ENCODE data around the gene GRB10.

The GRB10 gene

DNA sequence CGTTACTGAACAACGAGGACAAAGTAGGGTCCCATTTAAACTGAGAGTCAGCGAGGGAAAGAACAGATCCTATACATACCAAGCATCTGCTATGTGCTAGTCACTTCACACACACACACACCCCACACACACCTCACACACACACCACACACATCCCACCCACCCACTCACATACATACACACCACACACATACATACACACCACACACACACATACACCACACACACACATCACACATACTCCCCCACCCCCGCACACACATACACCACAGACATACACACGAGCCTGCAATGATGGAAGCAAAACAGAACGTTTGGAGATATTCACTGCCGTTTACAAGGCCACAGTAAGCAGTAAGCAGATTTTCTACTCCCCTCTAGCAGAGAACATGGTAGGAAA lies 607 bp upstream of the GRB10 start:
- H2AFZ ChIP-seq (ENCODE audit: low read depth) = no peak overlapping the region
- no peak overlapping the region for H3K27ac ChIP-seq
- H3K4me3 ChIP-seq (IDR thresholded peaks at IDR 0.05; ENCODE audit: insufficient read depth, low read depth, low read length) = no peak overlapping the region
- H4K20me1 ChIP-seq (ENCODE audit: insufficient read depth) = 0 out of 2 replicates have a peak, but pooled peaks cover 4% of the 10 kb centered on the region
- no peaks in the 10 kb centered on the region for H3K27me3 ChIP-seq (ENCODE audit: insufficient read depth, low read depth)
- H3K4me2 ChIP-seq = no peak overlapping the region
- H3K9ac ChIP-seq = no peak overlapping the region
- H3K36me3 ChIP-seq (ENCODE audit: insufficient read depth) = no peaks in the 10 kb centered on the region
- H3K4me1 ChIP-seq (ENCODE audit: low read depth, poor library complexity, severe bottlenecking) = no peaks in the 10 kb centered on the region
- peaks cover 1% of the 10 kb centered on the region; the same call in 1 of the 2 replicates for H3K79me2 ChIP-seq (ENCODE audit: insufficient read depth, low read depth)
- TF ChIP-seq, protein P1, sequence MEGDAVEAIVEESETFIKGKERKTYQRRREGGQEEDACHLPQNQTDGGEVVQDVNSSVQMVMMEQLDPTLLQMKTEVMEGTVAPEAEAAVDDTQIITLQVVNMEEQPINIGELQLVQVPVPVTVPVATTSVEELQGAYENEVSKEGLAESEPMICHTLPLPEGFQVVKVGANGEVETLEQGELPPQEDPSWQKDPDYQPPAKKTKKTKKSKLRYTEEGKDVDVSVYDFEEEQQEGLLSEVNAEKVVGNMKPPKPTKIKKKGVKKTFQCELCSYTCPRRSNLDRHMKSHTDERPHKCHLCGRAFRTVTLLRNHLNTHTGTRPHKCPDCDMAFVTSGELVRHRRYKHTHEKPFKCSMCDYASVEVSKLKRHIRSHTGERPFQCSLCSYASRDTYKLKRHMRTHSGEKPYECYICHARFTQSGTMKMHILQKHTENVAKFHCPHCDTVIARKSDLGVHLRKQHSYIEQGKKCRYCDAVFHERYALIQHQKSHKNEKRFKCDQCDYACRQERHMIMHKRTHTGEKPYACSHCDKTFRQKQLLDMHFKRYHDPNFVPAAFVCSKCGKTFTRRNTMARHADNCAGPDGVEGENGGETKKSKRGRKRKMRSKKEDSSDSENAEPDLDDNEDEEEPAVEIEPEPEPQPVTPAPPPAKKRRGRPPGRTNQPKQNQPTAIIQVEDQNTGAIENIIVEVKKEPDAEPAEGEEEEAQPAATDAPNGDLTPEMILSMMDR (conservative IDR thresholded peaks at IDR 0.05; ENCODE audit: low read depth, low read length) = no peak

DNA sequence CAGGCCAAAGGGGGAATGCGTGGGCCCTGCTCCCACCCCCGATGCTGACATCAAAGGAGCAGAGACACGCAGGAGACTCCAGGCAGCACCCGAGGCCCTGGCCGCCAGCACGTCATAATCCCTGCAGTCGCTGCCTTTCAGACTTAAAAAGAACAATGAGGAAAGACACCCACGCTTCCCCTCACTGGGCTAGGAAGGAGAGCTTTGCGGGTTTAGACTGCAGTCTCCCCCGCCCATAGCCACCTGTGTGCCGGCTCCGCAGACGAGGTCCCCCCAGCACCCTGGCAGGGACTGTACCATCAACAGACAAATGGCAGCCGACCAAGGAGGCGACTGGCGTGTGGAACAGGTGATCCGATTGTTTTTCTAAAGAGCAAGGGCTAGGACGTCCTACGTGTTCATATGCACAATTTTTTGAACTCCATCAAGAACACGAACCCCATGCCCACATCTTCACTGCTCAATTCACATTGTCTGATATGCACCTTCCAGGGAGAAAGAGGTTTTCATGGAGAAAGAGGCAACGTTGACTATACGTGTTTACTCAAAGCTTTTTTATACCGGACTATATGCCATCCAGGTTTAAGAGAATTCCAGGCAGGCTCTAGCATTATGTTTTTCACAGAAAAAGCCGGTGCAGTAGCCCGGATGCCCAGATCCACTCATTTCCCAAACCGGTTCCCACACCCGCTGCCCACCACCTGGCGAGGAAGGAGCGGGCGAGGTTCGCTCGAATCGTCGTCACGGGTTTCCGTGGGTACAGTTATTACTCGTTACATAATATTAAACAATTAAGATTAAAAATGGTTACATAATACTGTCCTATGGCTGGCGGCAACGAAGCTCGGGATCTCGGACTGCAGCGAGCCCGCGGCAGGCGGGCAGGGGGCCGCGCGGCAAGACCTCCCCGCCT lies 1.1 kb downstream of the GRB10 start:
- Histone ChIP-seq H2AFZ (ENCODE audit: low read depth) (no peak overlapping the region), H3K4me3 (IDR thresholded peaks at IDR 0.05; ENCODE audit: insufficient read depth, low read depth, low read length) (no peak overlapping the region), H3K79me2 (ENCODE audit: insufficient read depth, low read depth) (no peaks in the 10 kb centered on the region), H3K4me1 (ENCODE audit: low read depth, poor library complexity, severe bottlenecking) (no peaks in the 10 kb centered on the region), H3K4me2 (no peak overlapping the region), H3K27ac (no peak overlapping the region), H3K27me3 (ENCODE audit: insufficient read depth, low read depth) (no peaks in the 10 kb centered on the region), H3K9ac (no peak overlapping the region), H4K20me1 (ENCODE audit: insufficient read depth) (no peaks in the 10 kb centered on the region), H3K36me3 (ENCODE audit: insufficient read depth) (no peaks in the 10 kb centered on the region)
- TF ChIP-seq, protein P1 (conservative IDR thresholded peaks at IDR 0.05; ENCODE audit: low read depth, low read length) = no peak

DNA sequence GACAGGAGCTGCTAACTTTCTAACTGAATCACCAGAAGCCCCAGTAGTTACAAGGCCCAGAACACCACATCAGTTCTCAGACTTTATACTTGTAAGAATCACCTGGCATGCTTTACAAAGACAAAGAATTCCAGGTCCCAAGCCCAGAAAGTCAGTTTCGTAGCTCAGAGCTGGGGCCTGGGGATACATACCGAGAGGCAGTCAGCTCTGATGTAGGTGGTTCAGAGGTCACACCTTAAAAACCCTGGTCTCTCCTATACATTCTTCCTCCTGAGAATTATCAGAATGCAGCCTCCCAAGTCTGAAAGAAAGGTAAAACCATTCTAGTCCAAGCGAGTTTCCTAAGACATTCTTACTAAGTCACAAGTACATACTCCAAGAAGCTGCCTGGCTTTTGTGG lies 2.3 kb downstream of the GRB10 start:
- H2AFZ ChIP-seq (ENCODE audit: low read depth) = no peak overlapping the region
- H3K36me3 ChIP-seq (ENCODE audit: insufficient read depth) = no peaks in the 10 kb centered on the region
- no peaks in the 10 kb centered on the region for H4K20me1 ChIP-seq (ENCODE audit: insufficient read depth)
- no peaks in the 10 kb centered on the region for H3K27me3 ChIP-seq (ENCODE audit: insufficient read depth, low read depth)
- H3K9ac ChIP-seq = no peak overlapping the region
- H3K27ac ChIP-seq = no peak overlapping the region
- no peaks in the 10 kb centered on the region; the same call in 1 of the 2 replicates for H3K79me2 ChIP-seq (ENCODE audit: insufficient read depth, low read depth)
- no peak overlapping the region for H3K4me2 ChIP-seq
- H3K4me1 ChIP-seq (ENCODE audit: low read depth, poor library complexity, severe bottlenecking) = no peaks in the 10 kb centered on the region
- TF ChIP-seq, protein P1 (conservative IDR thresholded peaks at IDR 0.05; ENCODE audit: low read depth, low read length) = no peak
- no peak overlapping the region for H3K4me3 ChIP-seq (IDR thresholded peaks at IDR 0.05; ENCODE audit: insufficient read depth, low read depth, low read length)

DNA sequence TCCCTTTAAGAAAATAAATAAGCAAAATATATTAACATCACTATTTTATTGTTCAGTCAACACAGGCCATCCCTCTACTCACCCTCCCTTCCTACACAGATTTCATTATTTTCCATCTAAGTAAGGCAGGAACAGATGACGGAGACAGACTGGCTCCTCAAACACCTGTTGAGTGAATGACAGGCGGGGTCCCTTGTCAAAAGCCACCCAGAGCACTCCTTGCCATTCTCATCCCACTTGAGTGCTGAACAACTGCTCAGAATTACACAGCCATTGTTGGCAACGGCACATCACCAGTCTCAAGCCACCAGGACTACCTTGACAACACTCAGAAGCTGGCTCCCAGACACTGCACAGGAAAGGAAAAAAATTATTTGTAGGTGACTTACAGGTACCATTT lies 3.3 kb downstream of the GRB10 start:
- H3K27me3 ChIP-seq (ENCODE audit: insufficient read depth, low read depth) = no peaks in the 10 kb centered on the region
- H2AFZ ChIP-seq (ENCODE audit: low read depth) = no peak overlapping the region
- no peaks in the 10 kb centered on the region for H3K36me3 ChIP-seq (ENCODE audit: insufficient read depth)
- no peak overlapping the region for H3K9ac ChIP-seq
- no peaks in the 10 kb centered on the region for H3K4me1 ChIP-seq (ENCODE audit: low read depth, poor library complexity, severe bottlenecking)
- H3K4me3 ChIP-seq (IDR thresholded peaks at IDR 0.05; ENCODE audit: insufficient read depth, low read depth, low read length) = no peak overlapping the region
- no peak overlapping the region for H3K4me2 ChIP-seq
- no peaks in the 10 kb centered on the region; the same call in 1 of the 2 replicates for H3K79me2 ChIP-seq (ENCODE audit: insufficient read depth, low read depth)
- no peak overlapping the region for H3K27ac ChIP-seq
- H4K20me1 ChIP-seq (ENCODE audit: insufficient read depth) = no peaks in the 10 kb centered on the region
- TF ChIP-seq, protein P1 (conservative IDR thresholded peaks at IDR 0.05; ENCODE audit: low read depth, low read length) = no peak
